CD4-positive, alpha-beta T cell treated with Interleukin-4 for 4 hours (primary cell): ENCODE results near the gene UBE2V1.
"Not testable (repeated sequence)": the region's sequence is repeated elsewhere in the genome, so short reads cannot be mapped to it uniquely, and the experiment has no call there.

Source experiments
- DNase-seq: peaks from one replicate; pipeline ENCODE4 v3.0.0-alpha.2; 2020

Gene UBE2V1

DNA sequence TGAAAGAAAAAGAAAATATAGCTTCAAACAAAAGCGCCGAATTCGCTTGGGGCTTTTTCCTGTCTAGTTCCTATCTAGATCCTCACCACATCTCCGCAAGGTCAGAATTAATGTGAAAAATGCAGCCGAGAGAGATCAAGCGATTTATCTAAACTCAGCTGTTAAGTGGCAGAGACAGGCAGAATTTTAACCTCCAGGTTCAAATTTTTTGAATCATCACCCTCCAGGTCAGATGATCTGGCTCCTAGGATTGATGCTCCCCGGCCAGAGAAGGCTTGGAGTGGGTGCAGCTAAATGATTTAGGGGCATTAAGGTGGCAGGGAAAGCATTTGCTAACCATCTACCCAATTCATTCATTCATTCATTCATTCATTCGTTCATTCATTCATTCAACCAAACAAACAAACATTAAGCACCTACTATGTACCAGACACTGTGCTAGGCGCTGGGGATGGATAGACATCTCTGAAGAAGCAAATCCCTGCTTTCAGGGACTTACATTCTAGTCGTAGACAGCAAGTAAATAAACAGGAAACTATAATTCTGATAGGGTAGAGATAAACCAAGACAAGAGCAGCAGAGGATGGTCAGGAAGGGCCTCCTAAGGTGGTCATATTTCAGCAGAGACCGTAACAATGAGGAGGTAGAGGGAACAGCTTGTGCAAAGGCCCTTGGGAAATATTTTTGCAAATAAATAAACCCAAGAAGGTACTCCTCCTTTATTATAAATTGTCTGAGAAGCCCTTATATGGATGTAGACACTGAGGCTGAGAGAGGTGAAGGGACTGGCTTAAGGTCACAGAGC is 672 bp upstream of the UBE2V1 start:
- DNase-seq = no peak

DNA sequence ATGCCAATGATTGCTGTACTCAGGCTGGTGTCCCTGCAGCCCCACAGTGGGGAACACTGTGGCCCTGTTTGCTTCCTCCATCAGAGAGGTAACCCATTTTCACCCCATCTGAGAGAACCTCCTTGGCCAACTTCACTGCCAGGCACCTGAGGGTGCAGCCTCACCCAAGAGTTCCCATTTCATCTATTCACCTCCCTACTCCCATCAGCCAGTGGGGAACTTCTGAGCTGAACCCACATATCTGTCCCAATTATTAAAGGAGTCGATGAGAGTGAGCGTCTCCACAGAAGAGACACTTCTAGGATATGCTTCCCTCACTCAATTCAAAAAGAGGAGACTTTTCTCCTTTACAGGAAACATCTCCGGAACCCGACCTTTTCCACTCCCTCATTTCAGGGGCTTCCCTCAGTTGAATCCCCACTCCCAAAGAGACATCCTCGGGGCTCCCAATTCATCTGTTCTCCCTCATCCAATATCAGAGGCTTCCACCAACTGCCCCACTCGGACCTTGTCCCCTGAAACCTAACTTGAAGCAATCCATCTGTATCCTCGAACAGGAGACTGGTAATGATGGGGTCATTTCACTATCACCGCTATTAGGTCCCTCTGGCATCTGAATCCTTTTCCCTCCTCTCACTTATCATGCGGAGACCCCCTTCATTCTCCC is 988 bp downstream of the UBE2V1 start:
- no peak for DNase-seq

- DNase-seq = peak; percentile 36
Measured at GRCh38 chr20:50111120-50111828, 1.7 kb downstream of the UBE2V1 start.

DNA sequence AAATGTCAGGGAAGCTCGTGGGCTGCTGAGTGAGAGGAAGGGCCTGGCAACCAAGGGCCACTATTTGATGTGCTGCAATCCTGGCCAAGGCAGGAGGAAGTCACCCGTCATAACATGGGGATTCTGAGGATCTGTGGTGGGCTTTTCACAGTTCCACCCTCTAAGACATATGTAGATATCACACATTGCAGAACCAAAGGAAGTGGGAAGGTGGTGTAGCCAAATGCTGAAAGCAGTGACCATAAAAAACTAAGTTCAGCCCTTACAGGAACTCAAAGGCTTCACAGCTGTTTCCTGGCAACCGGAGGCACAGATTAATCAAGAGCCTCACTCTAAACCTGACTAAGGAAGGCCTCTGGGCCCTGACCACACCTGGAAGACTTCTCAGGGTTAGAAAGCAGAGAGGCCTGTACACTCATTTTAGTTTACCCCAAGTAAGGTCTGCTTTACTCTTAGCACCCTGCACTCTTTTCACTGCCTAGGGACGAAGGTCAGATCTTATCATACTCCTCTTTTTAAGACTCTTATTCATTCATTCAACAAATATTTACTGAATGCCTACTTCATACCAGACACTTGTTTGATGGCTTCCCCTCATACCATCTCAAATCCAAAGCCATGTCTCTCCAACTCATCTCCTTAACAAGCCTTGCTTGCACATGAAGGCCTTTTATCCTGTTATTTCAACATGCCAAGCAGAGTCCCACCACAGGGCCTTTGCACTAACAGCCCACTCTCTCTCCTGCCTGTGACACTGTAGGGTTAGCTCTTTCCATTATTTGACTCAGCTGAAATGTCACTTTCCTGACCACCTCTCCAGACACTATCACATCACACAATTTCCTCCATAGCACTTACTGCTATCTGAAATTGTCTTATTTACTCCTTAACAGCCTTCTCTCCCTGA is 2.6 kb downstream of the UBE2V1 start:
- peak; percentile 71 for DNase-seq

DNA sequence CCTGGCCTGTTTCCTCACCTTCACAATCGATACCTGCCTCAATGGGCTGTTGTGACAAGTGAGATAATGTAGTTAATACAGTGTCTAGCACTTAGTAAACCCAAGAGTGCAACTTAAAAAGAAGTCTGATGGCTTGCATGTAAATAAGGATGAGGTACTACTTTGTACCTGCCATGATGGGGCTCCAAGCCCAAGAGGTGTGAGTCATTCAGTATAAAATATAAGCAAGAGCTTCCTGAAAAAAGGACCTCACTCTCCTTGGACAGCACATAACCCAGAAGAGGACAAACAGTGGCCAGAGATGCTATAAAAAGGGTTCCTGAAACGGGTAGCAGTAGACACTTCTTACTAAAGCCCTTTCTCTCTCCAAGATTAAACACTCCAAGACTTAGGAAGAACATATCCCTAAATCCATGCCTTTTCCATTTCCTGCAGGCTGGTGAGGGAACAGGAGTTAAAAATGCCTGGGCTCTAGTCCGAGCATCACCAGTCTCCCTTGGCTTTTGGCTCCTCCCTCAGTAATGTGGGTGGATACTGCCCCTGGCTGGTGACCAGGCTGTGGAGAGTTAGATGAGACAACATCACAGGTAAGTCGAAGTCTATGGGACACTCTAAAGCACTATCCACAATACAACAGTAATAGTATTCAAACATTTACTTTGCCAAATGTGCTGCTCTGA is 4.3 kb downstream of the UBE2V1 start:
- no peak for DNase-seq

GRCh38 chr20:50107796-50108331 is 5.1 kb downstream of the UBE2V1 start:
- no peak for DNase-seq

GRCh38 chr20:50107086-50107660 is 5.8 kb downstream of the UBE2V1 start:
- DNase-seq = no peak

GRCh38 chr20:50106669-50107068 is 6.3 kb downstream of the UBE2V1 start:
- not testable (repeated sequence) for DNase-seq

- peak; percentile 47 for DNase-seq
Measured at GRCh38 chr20:50103464-50104107, 9.4 kb downstream of the UBE2V1 start.

DNA sequence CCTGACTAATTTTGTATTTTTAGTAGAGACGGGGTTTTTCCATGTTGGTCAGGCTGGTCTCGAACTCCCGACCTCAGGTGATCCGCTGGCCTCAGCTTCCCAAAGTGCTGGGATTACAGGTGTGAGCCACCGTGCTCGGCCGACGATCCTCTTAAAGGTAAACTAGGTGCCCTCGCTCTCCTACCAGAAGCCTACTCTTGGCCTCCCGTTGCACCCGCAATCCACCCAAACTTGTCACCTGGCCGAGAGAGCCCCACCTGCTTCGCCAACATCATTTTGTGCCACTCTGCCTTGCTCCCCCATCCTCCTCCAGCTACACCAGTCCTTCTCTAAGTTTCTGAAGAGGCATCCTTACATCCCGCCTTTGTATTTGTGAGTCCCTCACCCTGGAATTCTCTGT is 10.4 kb downstream of the UBE2V1 start:
- not testable (repeated sequence) for DNase-seq

DNA sequence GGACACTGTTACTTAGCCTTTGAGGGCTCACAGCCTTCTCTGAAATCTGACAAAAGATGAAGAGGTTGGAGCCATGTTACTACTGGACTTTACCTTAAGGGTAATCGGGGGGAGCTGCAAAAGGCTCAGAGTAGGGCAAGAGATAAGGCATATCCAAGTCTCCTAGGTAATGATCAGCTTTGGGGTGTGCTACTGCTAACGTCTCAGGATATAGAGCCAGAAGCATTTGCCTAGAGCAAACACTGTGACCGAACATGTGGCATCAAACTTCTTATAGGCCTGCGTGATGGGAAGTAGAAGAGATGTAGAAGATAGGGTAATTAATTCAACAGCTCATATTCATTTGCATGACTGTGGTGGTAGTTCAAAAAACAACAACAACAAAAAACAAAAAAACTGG is 11.1 kb downstream of the UBE2V1 start:
- DNase-seq = no peak

DNA sequence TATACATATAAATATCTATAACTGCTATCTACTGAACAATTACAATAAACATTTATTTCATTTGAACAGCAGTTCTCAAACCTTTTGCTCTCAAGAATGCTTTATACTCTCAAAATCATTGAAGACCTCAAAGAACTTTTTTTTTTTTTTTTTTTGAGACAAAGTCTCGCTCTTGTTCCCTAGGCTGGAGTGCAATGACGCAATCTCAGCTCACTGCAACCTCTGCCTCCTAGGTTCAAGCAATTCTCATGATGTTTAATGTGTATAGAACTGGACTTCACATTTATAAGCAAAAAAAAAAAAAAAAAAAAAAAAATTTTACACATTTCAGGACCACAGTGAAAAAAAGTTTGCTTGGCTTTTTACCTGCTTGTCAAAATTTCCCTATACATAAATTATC is 11.7 kb downstream of the UBE2V1 start:
- DNase-seq = no peak

DNA sequence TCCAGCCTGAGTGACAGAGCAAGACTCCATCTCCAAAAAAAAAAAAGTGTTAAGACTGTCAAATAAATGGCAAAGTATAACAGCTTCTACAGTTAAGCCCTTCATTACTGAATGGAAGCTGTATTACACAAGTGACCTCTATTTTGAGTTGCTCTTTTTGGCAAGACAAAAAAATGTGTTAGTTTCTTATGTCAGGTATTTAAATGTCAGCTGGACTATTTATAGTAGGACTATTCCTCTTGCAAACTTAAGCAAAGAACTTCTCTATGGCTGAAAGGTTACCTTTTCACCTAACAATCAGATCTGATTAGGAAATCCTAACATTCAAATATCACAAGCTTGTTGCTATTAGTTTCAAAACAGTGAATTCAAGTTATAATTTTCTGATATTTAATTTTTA is 12.4 kb downstream of the UBE2V1 start:
- no peak for DNase-seq

GRCh38 chr20:50099565-50099991 is 13.4 kb downstream of the UBE2V1 start:
- DNase-seq = no peak

GRCh38 chr20:50099113-50099512 is 13.8 kb downstream of the UBE2V1 start:
- no peak for DNase-seq

DNA sequence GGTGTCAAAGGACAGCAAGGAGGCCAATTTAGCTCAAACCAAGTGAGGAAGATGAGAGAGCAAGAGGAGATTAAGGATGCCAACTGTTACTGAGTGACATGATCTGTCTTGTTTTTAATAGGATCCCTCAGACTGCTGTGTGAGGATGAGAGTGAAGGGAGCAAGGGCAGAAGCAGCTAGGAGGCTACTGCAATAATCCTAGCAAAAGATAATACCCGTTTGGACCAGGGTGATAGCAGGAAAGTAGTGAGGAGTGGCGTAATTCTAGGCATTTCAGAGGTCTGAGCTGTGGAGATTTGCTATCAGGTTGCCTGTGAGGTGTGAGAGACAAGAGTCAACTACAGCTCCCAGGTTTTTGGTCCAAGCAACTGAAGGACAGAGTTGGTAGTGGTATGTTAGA is 14.7 kb downstream of the UBE2V1 start:
- no peak for DNase-seq

DNA sequence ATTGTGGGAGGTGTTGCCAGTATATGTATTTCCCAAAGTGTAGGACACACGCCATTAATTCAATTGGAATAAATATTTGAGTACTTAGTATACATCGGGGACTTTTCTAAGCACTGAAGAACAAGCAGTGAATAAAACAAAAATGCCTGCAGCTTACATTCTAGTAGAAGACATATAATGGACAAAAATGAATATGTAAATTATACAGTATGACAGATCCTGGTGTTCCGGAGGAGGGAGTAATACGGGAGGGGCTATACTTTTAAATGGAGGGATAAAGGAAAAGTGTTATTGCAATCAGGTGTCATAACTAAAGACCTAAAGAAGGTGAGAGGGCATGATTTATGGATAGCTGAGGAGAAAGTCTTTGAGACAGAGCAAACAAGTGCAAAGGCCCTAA is 15.1 kb downstream of the UBE2V1 start:
- no peak for DNase-seq

DNA sequence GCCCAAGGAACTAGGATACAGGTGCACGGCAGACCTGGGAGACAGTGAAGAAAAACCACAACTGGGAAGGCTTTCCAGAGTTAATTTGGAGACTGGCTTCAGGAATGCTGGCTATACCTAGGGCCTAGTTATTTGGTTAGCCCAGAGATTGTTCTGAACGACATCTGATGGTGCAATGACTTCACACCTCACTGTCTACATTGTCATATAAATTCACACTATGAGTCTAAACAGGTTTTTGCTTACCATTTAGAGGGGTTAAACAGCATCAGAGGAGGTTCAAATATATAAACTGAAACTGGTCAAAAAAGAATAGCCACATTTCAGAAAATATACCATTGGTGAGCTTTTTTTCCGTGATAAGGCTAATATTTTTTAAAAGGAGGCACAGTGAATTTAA is 16.7 kb downstream of the UBE2V1 start:
- no peak for DNase-seq

GRCh38 chr20:50095476-50096078 is 17.4 kb downstream of the UBE2V1 start:
- no peak for DNase-seq

- DNase-seq = no peak
Measured at GRCh38 chr20:50094522-50094921, 18.4 kb downstream of the UBE2V1 start.

DNA sequence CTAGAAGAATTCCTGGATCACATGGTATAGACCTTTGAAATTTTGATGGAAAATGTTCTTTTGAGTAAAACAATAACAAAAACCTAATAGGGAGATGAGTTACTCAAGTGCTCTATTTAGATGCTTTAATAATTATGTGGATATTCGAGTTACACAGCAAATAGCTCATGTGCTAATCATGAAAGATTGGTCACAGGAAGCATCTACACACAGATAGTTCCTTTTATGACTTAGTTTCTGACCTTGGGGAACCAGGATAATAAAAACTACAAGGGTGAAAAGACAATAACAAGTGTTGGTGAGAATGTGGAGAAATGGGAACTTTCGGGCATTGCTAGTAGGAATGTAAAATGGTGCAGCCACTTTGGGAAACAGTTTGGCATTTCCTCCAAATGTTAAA is 19.7 kb downstream of the UBE2V1 start:
- no peak for DNase-seq
